ENCODE results near the gene NT5DC2.

Gene NT5DC2

GRCh38 chr3:52513281-52513680 is 20.4 kb downstream of the NT5DC2 start:
- no peak for DNase-seq (ENCODE audit: low read depth, low spot score)
- no peak overlapping the region for H3K27ac ChIP-seq

- no peak for DNase-seq (ENCODE audit: low read depth, low spot score)
- H3K27ac ChIP-seq: no peak overlapping the region
These were observed 20.9 kb downstream of the NT5DC2 start for GRCh38 chr3:52512727-52513126.

GRCh38 chr3:52512105-52512504 is 21.6 kb downstream of the NT5DC2 start:
- DNase-seq (ENCODE audit: low read depth, low spot score): no peak
- no peak overlapping the region for H3K27ac ChIP-seq

GRCh38 chr3:52511509-52511908 is 22.1 kb downstream of the NT5DC2 start:
- no peak for DNase-seq (ENCODE audit: low read depth, low spot score)
- no peak overlapping the region for H3K27ac ChIP-seq

GRCh38 chr3:52509753-52510328 is 23.8 kb downstream of the NT5DC2 start:
- DNase-seq (ENCODE audit: low read depth, low spot score): no peak
- no peak overlapping the region for H3K27ac ChIP-seq

- peak; percentile 53 for DNase-seq (ENCODE audit: low read depth, low spot score)
These were observed 26.3 kb downstream of the NT5DC2 start for GRCh38 chr3:52507359-52507758.

GRCh38 chr3:52506266-52506966 is 27.2 kb downstream of the NT5DC2 start:
- DNase-seq (ENCODE audit: low read depth, low spot score): no peak
- H3K27ac ChIP-seq: no peak overlapping the region

More at GRCh38 chr3:52507359-52507758, 26.3 kb downstream of the NT5DC2 start:
- no peak overlapping the region for H3K27ac ChIP-seq

GRCh38 chr3:52504977-52505376 is 28.7 kb downstream of the NT5DC2 start:
- no peak overlapping the region for H3K27ac ChIP-seq

GRCh38 chr3:52503788-52504424 is 29.8 kb downstream of the NT5DC2 start:
- no peak overlapping the region for H3K27ac ChIP-seq
- DNase-seq (ENCODE audit: low read depth, low spot score): no peak

More at GRCh38 chr3:52504977-52505376, 28.7 kb downstream of the NT5DC2 start:
- no peak for DNase-seq (ENCODE audit: low read depth, low spot score)

- no peak for DNase-seq (ENCODE audit: low read depth, low spot score)
- no peak overlapping the region for H3K27ac ChIP-seq
These were observed 30.8 kb downstream of the NT5DC2 start for GRCh38 chr3:52502808-52503350.

- no peak for DNase-seq (ENCODE audit: low read depth, low spot score)
- H3K27ac ChIP-seq: no peak overlapping the region
These were observed 31.7 kb downstream of the NT5DC2 start for GRCh38 chr3:52502001-52502400.

- DNase-seq (ENCODE audit: low read depth, low spot score): no peak
These were observed 32.6 kb downstream of the NT5DC2 start for GRCh38 chr3:52501046-52501445.

GRCh38 chr3:52498137-52499054 is 35.3 kb downstream of the NT5DC2 start:
- DNase-seq (ENCODE audit: low read depth, low spot score): no peak
- H3K27ac ChIP-seq: no peak overlapping the region

More at GRCh38 chr3:52501046-52501445, 32.6 kb downstream of the NT5DC2 start:
- H3K27ac ChIP-seq: no peak overlapping the region

- DNase-seq (ENCODE audit: low read depth, low spot score): no peak
- H3K27ac ChIP-seq: no peak overlapping the region
These were observed 37.7 kb downstream of the NT5DC2 start for GRCh38 chr3:52495777-52496602.

GRCh38 chr3:52494886-52495495 is 38.7 kb downstream of the NT5DC2 start, which contains the start of gene STAB1:
TSS of gene STAB1 (plus strand) at chr3:52495338. CDS start at chr3:52495414, 76 bp downstream.
- DNase-seq (ENCODE audit: low read depth, low spot score): no peak
- no peak within 1 kb of the TSS for H3K27ac ChIP-seq

- no peak for DNase-seq (ENCODE audit: low read depth, low spot score)
- H3K27ac ChIP-seq: no peak overlapping the region
These were observed 39.2 kb downstream of the NT5DC2 start for GRCh38 chr3:52494445-52494844.

GRCh38 chr3:52493232-52494017 is 40.2 kb downstream of the NT5DC2 start:
- no peak overlapping the region for H3K27ac ChIP-seq
- no peak for DNase-seq (ENCODE audit: low read depth, low spot score)

- DNase-seq (ENCODE audit: low read depth, low spot score): no peak
- no peak overlapping the region for H3K27ac ChIP-seq
These were observed 41.6 kb downstream of the NT5DC2 start for GRCh38 chr3:52492059-52492458.
